SHP77 (cell line): ENCODE measurements around the gene SLC6A11.
A peak's percentile ranks its signal among the peaks of the same experiment; 100 is the strongest.

ENCODE experiments used
- DNase-seq, 2 experiments: peaks; one replicate each; lab custom pipeline; 2025; lab: John Stamatoyannopoulos, UW

Gene SLC6A11

DNA sequence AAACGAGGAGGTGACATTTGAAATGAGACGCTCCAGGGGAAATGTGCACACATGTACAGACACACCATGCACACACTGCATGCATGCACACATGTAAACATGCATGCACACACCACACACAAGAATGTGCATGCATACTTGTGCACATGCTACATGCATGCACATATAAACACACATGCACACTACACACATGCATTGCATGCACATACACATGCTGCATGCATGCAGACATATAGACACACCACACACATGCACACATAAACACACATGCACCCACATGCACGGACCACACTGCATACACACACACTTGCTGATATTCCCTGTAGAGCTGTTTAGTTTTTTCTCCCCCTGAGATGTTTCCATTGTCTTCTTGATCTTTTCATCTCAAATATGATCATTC lies 138.7 kb downstream of the SLC6A11 start:
- DNase-seq, result no peak

DNA sequence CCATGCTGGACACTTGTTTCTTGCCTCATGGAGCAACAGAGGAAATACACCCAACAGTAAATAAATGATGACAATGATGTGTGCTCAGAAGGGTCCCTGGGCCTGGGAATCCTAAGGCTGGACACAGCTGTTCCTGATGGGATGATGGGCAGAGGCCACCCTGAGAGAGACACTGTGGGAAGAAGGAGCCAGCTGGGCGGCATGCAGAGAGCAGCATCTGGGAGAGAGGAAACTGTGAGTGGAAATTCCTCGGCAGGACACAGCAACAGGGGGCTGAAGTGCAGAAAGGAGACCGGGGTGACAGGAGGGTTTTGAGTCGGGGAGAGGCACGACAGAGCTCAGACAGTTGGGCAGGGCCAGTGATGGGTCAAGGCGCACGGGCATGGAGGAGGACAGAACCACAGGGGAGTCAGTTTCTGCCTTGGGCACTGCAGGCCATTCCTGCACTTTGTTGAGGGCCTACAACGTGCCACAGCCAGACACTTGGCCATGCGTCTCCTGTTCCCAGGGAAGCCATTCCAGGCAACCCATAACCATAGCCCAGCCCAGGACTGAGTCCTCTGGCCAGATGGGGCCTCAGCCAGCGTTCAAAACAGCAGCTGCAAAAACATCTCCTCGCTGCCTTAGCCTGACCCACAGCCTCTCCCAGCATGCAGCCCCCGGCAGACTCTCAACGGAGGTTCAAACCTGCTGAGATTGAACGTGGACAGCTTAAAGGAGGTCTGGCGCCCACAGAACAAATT lies 139.9 kb downstream of the SLC6A11 start:
- peak; percentile 23 to 55 for DNase-seq

DNA sequence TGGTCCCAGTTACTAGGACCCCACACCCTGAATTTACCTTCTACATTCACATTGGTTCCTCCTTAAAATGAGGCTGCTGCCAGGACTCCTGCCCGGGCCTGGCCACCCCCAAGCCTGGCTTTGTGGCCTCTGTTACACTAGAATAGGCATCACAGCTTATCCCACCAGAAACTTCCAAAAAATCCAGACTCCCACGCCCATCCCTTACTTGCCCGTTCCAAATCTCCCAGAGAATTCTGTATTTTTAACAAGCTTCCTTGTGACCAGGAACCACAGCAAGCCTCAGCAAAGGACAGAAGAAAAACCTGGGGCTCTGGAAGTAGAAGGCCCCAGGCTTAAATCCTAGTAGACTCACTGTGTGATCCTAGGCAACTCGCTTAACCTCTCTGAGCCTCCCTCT lies 140.5 kb downstream of the SLC6A11 start:
- DNase-seq, result no peak

DNA sequence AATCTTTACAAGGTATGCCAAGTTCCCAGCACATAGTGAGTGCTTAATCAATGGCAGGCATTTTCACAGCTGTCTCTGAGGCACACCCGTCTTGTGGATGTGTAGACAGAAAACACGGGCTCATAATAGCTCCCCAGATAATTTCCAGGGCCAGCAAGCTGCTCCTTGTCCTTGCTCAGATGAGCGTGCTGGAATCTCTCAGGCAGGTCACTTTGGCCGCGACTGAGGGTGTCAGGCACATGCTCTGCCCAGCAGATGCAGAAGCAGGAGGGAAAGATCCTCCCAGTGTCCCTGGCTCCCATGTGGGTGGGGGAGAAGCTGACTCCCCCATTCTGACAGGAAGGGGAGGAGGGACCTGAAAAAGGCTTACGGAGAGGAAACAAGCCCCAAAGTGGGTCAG lies 141.0 kb downstream of the SLC6A11 start:
- no peak for DNase-seq

DNA sequence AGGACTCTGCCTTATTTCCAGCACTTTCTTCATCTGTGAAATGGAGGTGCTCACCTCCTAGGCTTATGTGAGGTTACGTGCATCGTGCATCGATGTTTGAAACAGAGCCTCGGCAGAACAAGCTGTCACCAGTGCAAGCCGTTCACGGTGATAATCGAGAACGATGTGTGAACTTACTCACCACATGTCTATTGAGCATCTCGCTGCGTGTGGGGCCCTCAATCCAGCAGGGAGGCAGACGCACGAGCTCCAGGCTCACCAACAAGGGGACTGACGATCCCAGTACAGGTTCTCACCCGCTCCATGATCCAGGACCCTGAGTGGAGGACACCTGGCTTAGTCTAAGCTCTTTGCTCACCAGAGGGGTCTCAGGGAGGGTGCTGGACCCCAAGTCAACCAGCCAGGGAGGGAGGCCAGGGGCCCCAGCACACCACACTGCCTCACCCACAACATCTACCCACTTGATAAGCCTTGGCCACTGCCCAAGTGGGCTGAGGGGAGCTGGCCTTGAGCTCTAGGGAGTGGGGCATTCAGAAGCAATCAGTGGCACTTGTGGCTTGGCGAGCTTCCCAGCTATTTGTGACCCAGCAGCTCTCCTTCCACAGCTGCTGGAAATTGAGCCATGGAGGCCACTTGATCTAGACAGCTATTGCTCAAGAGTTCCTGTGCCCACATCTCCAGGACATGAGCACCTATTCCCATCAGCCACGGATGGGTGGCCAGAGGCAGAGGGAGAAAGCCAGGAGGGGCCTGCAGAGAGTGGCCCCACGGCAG lies 142.1 kb downstream of the SLC6A11 start:
- DNase-seq, result peak; percentile 82 to 90

DNA sequence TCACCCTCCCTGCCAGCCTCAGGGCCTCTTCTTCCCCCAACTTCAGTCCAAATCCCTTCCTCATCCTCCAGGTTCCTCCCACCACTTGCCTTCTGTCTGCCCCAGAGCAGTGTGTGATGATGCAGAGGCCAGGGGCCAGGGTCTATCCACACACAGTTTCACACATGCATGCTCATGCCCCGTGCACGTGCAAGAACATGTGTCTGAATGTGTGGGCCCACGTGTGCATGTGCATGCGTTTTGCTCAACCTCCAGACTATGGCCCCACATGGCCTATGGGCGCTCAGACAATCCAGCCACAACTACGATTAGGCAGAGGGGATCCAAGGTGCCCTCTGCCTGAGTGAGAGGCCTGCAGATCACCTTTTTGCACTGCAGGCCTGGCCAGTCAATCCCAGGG lies 144.2 kb downstream of the SLC6A11 start:
- DNase-seq, result no peak

- DNase-seq, result peak; percentile 21 to 47
Measured at GRCh38 chr3:10961921-10962320, 145.9 kb downstream of the SLC6A11 start.

- DNase-seq, result peak; percentile 28 to 41
Measured at GRCh38 chr3:10962481-10963036, 146.5 kb downstream of the SLC6A11 start.

DNA sequence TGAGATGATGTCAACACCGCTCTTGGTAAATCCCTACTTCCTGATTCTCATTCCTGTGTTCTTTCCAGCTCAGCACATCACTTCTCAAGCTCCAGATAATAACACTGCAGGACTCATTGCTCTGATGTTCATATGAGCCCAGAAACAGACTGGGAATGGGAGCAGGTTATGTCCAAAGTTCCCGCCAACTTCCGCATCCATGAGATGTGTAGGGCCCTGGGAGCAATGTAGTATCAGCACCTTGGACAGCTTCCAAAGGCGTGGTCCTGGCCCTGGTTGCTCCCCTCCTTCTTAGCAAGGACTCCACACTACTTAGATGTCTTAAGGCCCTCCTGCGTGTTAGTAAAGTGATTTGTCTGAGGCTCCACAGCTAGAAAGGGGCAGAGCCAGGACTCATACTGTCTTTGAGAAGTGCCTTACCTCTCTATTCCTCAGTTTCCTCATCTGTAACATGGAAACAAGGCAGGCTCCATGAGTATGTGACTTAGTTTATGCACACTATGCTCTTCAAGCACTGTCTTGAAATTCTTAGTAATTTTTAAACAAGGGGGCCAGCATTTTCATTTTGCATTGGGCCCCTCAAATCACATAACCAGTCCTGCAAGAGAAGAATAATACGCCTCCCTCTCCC lies 148.6 kb downstream of the SLC6A11 start:
- no peak for DNase-seq

- peak; percentile 84 to 89 for DNase-seq
Measured at GRCh38 chr3:10968401-10968800, 152.4 kb downstream of the SLC6A11 start.

DNA sequence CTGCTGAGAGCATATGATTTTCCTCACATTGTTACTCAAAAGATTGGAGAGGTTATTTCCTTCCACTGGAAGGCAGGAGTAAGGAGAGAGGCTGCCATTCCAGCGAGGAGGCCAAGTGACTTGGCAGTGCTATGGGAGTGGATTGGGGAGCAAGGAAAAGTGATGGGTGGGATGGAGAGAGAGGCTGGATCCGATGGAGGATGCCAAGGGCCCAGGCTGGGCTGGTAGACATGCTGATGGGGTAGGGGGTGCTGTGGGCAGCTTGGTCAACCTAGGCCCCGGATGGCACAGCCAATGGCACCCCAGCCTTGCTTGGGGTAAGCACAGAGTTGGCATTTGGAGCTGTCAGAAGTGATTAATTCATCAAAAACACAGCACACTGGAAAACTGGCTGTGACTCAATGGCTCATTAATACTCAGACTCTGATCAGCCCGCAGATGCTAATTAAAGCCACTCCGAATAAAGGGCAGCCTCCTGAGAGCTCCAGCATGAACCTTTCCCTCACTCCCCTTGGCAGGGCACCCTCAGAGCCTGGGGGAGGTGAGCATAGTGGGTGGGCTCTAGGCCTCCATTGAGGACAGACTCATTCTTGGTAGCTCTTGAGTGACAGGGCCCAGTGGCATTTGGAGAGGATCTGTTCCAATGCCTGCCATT lies 154.4 kb downstream of the SLC6A11 start:
- DNase-seq, result no peak

- no peak for DNase-seq
Measured at GRCh38 chr3:10972072-10972782, 156.2 kb downstream of the SLC6A11 start.

- DNase-seq, result no peak
Measured at GRCh38 chr3:10973046-10973595, 157.1 kb downstream of the SLC6A11 start.

- DNase-seq, result no peak
Measured at GRCh38 chr3:10974131-10974530, 158.1 kb downstream of the SLC6A11 start.

- DNase-seq, result no peak
Measured at GRCh38 chr3:10974746-10975375, 158.8 kb downstream of the SLC6A11 start.

- no peak for DNase-seq
Measured at GRCh38 chr3:10975695-10976234, 159.7 kb downstream of the SLC6A11 start.

DNA sequence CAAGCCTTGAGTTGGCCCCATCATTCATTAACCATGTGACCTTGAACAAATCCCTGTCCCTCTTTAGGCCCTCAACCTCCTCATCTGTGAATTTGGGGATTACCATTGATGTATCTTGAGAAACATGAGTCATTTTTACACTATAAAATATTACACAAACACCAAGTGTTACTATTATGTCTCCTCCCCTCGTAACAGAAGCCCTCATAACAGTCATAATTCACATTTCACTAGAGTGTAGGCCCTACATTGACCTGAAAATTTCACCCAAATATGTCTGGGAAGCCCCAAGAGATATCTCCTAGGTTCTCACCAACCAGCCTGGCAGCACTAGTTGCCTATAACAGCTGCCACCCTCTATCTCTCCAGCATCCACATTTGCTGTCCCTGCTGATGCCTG lies 160.7 kb downstream of the SLC6A11 start:
- DNase-seq, result no peak

DNA sequence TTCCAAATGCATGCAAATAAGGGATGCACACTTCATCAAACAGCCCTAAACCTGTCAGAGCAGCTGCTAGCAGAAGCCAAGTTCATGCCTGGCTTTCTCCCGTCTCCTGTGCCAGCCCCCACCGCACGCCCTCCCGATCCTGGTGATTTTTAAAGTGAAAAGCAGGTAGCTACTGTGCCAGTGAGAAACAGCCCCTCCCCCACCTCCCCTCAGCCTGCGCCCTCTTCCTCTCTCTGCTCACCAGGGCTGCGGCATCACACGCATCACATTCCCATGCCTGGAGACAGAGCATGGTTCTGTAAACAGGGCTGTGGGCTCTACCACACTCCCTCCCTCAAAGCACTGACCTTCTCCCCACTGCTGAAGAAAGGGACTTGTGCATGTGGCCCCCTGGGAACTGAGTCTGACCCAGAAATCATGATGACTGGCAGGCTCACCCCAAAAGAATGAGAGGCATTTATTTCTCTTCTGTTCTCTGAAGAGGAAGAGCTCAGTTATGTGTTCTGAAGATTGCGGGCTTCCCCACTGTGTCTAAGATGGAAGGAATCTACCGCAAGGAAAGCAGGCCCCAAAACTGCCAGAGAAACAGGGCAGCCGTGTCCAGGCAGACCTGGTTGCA lies 162.0 kb downstream of the SLC6A11 start:
- peak in 1 of 2 experiments; percentile 11 for DNase-seq

DNA sequence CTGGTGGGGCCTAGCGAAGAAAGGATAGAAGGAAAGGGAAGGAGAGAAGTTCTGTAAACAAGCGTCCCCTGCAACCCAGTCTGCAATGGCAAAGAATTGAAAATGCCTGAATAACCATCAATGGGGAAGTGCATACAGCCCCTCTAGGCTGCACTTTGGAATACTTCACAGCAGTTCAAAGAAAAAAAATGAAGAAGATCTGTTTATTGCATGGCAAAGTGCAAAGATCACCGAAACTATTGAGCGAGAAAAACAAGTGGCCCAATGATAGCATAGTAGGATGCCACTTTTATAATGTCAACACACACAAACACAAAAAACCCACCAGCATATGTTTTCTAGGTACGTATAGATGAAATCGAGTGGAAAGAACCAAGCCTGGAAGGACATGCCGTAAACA lies 162.9 kb downstream of the SLC6A11 start:
- DNase-seq, result no peak

GRCh38 chr3:10980312-10980711 lies 164.3 kb downstream of the SLC6A11 start:
- DNase-seq, result no peak
